Fibroblast of villous mesenchyme (primary cell): ENCODE measurements around the gene SNN. TPM values are rescaled to one million over a fixed set of nuclear protein-coding genes. Genes with fewer than 3 reads are reported as not detected.

Experiments
- DNase-seq: peaks from one replicate; pipeline ENCODE4 v3.0.0-alpha.2; 2010; ENCODE audit warnings: low read depth
- H3K4me3 ChIP-seq: 2 replicates; pipeline ENCODE4 v1.5.1; 2011; ENCODE audit warnings: low read depth, mild to moderate bottlenecking, low read length
- total RNA-seq: library from RNA; depleted of rRNA; stranded (reverse); fragments of >200 nt; gene quantifications from 2 replicates; pipeline ENCODE4 v1.2.3, GENCODE V29; 2012
- TF ChIP-seq, protein P1 (sequence below): IDR thresholded peaks from 2 replicates; pipeline ENCODE4 v1.5.1; 2012; ENCODE audit warnings: low read depth, mild to moderate bottlenecking, low read length; ENCODE audit not compliant: insufficient read depth

Gene SNN
- total RNA-seq, 1 donor = 13.0 TPM

DNA sequence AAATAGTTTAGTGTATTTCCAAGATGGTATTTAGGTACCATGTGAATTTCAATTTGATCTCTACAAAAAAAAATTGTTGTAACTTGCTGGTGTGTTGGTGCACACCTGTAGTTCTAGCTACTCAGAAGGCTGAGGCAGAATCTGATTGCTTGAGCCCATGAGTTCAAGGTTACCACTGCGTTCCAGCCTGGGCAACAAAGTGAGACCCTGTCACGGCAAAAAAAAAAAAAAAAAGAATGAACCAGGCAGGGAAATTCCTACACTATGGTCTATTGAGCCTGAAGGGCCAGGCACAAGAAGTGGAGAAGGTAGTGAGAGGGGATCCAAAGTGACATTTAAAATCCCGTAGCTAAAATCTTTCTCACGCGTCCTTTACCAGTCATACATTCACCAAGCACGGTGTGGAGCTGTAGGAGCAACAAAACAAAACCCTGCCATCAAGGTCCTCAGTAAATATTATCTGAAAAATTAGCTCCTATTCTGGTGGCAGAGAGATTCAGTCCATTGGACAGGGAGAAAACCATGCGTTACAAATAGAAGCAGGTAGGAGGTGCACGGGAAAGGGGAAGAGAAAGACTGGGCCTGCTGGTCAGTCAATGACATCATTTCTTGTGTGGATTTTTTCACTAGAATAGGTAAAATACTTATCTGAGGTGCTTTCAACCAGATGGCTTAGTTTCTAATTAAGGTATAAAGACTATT, 47.1 kb downstream of the SNN start:
- no peak for DNase-seq
- H3K4me3 ChIP-seq = no peak overlapping the region
- TF ChIP-seq, protein P1, sequence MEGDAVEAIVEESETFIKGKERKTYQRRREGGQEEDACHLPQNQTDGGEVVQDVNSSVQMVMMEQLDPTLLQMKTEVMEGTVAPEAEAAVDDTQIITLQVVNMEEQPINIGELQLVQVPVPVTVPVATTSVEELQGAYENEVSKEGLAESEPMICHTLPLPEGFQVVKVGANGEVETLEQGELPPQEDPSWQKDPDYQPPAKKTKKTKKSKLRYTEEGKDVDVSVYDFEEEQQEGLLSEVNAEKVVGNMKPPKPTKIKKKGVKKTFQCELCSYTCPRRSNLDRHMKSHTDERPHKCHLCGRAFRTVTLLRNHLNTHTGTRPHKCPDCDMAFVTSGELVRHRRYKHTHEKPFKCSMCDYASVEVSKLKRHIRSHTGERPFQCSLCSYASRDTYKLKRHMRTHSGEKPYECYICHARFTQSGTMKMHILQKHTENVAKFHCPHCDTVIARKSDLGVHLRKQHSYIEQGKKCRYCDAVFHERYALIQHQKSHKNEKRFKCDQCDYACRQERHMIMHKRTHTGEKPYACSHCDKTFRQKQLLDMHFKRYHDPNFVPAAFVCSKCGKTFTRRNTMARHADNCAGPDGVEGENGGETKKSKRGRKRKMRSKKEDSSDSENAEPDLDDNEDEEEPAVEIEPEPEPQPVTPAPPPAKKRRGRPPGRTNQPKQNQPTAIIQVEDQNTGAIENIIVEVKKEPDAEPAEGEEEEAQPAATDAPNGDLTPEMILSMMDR = no peak

DNA sequence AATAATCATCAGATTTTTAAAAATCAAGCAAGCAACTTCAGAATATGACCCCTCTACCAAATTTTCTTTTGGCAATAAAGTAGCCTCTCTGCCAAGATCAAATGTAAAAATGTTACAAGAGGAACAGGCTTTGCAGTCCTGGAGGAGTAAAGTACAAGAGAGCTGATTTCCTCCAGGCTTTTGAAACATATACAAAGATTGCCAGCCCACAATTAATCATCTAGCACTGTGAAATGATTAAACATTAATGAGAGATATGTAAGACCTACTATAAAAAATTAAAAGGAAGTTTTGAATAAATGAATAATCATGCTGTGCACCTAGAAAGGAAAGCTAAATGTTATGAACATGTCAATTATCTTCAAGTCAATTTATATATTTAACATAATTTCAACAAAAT, 48.1 kb downstream of the SNN start:
- TF ChIP-seq, protein P1 = no peak
- no peak overlapping the region for H3K4me3 ChIP-seq
- DNase-seq = no peak

DNA sequence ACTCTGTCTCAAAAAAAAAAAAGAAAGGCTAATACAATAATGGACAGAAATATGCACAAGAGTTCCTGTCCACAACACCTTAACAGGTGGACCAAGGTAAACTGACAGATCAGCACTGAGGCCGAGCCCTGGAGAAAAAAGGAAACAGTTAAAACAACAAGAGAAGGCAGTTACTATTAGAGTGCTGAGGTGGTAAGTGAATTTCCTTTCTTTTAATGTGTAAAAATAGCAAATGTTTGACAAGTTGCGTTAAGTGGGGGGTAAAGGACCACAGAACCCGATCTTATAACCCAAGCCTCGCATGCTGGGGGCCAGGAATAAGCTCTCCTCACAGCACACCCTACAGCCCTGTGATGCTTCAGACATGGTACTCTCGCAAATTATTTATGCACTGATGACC, 49.6 kb downstream of the SNN start:
- no peak overlapping the region for H3K4me3 ChIP-seq
- TF ChIP-seq, protein P1 = no peak
- DNase-seq = no peak

DNA sequence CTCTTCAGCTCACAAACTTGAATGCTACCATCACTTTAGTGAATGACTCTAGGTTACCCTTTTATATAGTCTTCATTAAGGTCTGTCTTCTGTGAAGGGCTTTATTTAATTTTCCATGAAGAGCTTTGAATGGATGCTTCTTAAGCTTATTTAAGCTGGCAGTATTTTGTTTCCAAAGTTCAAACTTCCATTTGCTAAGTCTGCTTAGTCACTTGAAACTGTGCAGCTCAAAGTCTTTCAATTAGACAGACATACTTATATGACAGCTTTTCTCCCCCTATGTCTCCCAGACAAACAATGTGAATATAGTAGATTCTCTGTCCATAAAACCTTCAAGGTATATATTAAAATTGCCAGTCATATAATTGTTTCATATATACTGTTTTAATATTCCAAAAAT, 50.9 kb downstream of the SNN start:
- DNase-seq = no peak
- TF ChIP-seq, protein P1 = no peak
- no peak overlapping the region for H3K4me3 ChIP-seq

DNA sequence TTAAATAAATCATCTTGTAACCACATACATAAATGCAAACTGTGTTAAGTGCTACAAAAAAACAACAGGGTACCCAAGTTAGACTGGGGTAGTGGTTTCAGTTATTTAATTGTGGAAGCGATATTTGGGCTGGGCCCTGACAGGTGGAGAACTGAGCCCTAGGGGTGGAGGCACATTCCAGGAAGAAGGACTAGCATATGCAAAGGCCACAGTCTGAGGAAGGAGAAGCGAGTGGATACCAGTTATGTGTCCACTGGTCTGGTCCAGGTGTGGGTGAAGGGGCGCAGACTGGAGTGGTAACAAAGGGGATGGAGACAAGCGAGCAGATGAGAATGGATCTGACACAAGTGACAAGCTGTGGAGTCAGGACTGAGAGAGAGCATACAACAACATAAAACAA, 51.5 kb downstream of the SNN start:
- no peak overlapping the region for H3K4me3 ChIP-seq
- no peak for DNase-seq
- TF ChIP-seq, protein P1 = no peak

DNA sequence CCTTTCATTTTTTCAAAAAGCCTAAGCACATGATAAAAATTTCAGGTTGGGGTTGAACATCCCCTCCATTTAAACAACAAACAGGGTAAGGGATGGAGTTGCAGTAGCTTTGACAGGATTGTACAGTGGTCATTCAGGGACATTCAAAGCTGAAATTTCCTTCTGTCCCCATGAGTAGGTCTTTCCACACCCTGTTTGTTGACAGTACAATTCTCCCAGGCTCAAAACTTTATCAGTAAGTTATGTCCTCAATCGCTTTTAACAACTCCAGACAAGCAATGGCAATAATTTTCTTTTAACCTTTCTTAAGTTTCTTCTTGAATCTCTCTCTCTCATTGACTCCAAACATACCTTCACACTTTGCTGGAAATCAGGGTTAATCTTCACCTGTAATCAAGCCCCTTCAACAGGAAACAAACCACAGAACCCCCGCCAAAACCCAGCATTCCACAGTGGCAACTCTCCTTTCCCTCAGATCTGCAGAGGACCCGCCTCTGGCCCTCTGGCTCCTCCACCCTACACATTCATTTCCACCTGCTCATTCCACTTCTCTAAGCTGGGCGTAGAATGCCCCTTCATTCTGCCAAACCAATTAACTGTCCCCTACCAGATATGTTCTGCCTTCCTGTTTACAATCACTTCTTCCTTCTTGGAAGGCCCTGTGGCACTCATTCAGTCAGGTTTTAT, 53.7 kb downstream of the SNN start:
- H3K4me3 ChIP-seq = no peak overlapping the region
- TF ChIP-seq, protein P1 = no peak
- no peak for DNase-seq

DNA sequence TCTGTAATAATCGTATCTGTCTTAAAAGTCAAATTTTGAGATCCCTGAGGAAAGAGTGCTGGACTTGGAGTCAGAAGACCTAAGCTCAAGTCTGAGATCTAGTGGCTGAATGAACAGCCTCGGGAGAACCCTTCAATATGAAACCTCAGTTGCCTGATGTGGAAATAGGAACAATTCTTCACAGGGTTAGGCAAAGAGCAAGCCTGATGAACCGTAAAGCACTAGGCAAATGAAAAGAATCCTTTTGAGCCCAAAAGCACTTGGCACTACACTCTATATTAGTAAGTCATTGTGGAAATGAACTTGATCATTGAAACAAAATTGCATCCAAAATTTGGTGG, 54.2 kb downstream of the SNN start:
- TF ChIP-seq, protein P1 = no peak
- DNase-seq = no peak
- H3K4me3 ChIP-seq = no peak overlapping the region
